Measurements from ENCODE around the gene SLC35E2B. TPM values are rescaled to one million over a fixed set of nuclear protein-coding genes. Genes with fewer than 3 reads are reported as not detected.

The SLC35E2B gene
- total RNA-seq, 1 donor from 2014 or later = 38.3 TPM

DNA sequence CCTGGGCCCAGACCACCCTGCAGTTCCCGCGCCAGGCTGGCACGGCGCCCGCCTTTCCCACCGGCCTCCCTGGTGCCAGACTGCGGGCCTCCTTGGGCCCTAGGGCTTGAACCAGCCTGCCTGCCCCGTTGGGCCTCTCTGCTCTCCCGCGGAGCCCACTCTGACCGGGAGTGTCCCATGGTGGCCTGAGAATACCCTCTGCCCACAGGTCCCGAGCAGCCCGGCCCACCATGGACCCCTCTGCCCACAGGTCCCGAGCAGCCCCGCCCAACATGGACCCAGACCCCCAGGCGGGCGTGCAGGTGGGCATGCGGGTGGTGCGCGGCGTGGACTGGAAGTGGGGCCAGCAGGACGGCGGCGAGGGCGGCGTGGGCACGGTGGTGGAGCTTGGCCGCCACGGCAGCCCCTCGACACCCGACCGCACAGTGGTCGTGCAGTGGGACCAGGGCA lies 69.4 kb downstream of the SLC35E2B start:
- no peak for TF ChIP-seq CTCF (IDR thresholded peaks at IDR 0.05)
- no peak for TF ChIP-seq POLR2AphosphoS5 (IDR thresholded peaks at IDR 0.05; ENCODE audit: insufficient read depth in 1 of 2, low read depth in 1 of 2)
- no peak for TF ChIP-seq POLR2A (IDR thresholded peaks at IDR 0.05)
- H3K4me1 ChIP-seq = peaks cover 11% of the 10 kb centered on the region
- no peak for DNase-seq (ENCODE audit: extremely low spot score in 2 of 2)

DNA sequence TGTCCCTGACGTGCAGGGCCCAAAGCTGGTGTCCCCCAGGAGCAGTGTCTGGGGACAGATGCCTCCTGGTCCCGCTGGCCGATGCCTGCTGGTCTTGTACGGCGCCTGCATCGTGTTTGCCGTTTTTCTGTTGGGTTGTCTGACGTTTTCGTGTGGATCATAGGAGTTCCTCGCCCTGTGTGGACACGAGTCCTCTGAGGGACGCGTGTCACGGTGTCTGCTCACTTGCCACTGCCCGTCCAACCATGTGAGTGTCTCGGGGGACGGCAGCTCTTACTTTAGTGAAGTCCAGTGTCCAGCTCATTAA lies 69.9 kb downstream of the SLC35E2B start:
- no peaks in the 10 kb centered on the region for H3K27me3 ChIP-seq
- intact Hi-C loops (cut with DNase I) = no loop called here

More for the DNA sequence above, 69.4 kb downstream of the SLC35E2B start:
- H3K27ac ChIP-seq = no peak overlapping the region
- peaks cover 0 to under 1% of the 10 kb centered on the region in 2 donors for H3K36me3 ChIP-seq
- H3K27me3 ChIP-seq = no peaks in the 10 kb centered on the region
- no peak overlapping the region for H3K4me3 ChIP-seq
- intact Hi-C loops (cut with DNase I) = no loop called here
- H3K9me3 ChIP-seq = no peaks in the 10 kb centered on the region

GRCh38 chr1:1622010-1622787 lies 70.4 kb downstream of the SLC35E2B start:
- Histone ChIP-seq H3K4me3 (no peak overlapping the region), H3K36me3 (peaks cover 0 to 9% of the 10 kb centered on the region in 2 donors), H3K27ac (no peak overlapping the region), H3K4me1 (peaks cover 18% of the 10 kb centered on the region), H3K9me3 (no peaks in the 10 kb centered on the region), H3K27me3 (no peaks in the 10 kb centered on the region)
- no peak for TF ChIP-seq POLR2AphosphoS5 (IDR thresholded peaks at IDR 0.05; ENCODE audit: insufficient read depth in 1 of 2, low read depth in 1 of 2)
- TF ChIP-seq CTCF (IDR thresholded peaks at IDR 0.05) = no peak
- TF ChIP-seq POLR2A (IDR thresholded peaks at IDR 0.05) = no peak
- intact Hi-C loops (cut with DNase I) = no loop called here
- no peak for DNase-seq (ENCODE audit: extremely low spot score in 2 of 2)

More for the DNA sequence above, 69.9 kb downstream of the SLC35E2B start:
- no peak for TF ChIP-seq CTCF (IDR thresholded peaks at IDR 0.05)
- no peak for TF ChIP-seq POLR2AphosphoS5 (IDR thresholded peaks at IDR 0.05; ENCODE audit: insufficient read depth in 1 of 2, low read depth in 1 of 2)
- TF ChIP-seq POLR2A (IDR thresholded peaks at IDR 0.05) = no peak
- peaks cover 13% of the 10 kb centered on the region for H3K4me1 ChIP-seq
- no peak overlapping the region for H3K4me3 ChIP-seq
- DNase-seq (ENCODE audit: extremely low spot score in 2 of 2) = no peak
- no peaks in the 10 kb centered on the region for H3K9me3 ChIP-seq
- peaks cover 0 to 5% of the 10 kb centered on the region in 2 donors for H3K36me3 ChIP-seq
- no peak overlapping the region for H3K27ac ChIP-seq

GRCh38 chr1:1621173-1622009 lies 71.2 kb downstream of the SLC35E2B start:
- no peak overlapping the region for H3K27ac ChIP-seq
- no peak overlapping the region for H3K4me3 ChIP-seq
- H3K36me3 ChIP-seq = peaks cover 0 to 9% of the 10 kb centered on the region in 2 donors
- no peaks in the 10 kb centered on the region for H3K9me3 ChIP-seq
- H3K4me1 ChIP-seq = peaks cover 20% of the 10 kb centered on the region
- TF ChIP-seq POLR2AphosphoS5 (IDR thresholded peaks at IDR 0.05; ENCODE audit: insufficient read depth in 1 of 2, low read depth in 1 of 2) (no peak), POLR2A (IDR thresholded peaks at IDR 0.05) (no peak), CTCF (IDR thresholded peaks at IDR 0.05) (no peak)
- no peaks in the 10 kb centered on the region for H3K27me3 ChIP-seq
- intact Hi-C loops (cut with DNase I) = no loop called here
- DNase-seq (ENCODE audit: extremely low spot score in 2 of 2) = no peak

Data from vagina (tissue), 2 donors.